GM19240 (cell line): ENCODE results near the gene IL18.
"Not testable (repeated sequence)": the region's sequence is repeated elsewhere in the genome, so short reads cannot be mapped to it uniquely, and the experiment has no call there.

Source experiments
- DNase-seq: peaks from one replicate; pipeline ENCODE4 v3.0.0; 2011; ENCODE audit warnings: low spot score; ENCODE audit not compliant: insufficient read length

IL18 gene

DNA sequence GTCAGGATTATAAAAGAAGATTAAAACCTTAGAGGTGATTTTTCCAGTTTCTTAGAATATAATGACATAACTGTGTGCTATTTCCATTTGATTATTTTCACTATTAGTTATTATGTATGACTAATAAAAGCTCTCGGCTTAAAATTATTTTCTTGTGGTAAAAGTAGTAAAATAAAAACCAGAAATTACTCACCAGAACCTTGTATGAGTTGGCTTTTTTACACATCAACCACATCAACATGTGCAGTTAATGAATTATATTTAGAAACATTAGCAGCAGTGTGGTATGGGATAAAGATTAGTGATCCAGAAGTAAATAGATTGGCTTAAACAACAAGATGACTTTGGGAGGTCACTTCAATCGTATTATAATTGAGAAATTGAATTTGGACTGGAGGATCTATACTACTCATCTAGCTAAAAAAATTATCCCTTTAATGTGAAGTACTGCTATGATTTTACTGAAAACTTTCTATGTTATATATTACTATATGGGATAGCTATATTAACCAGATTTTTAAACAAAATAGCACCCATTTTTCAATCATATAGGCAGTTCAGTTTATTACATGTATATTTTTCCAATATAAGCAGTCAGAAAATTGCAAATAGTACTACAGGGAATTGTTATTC, 8.6 kb upstream of the IL18 start:
- no peak for DNase-seq

DNA sequence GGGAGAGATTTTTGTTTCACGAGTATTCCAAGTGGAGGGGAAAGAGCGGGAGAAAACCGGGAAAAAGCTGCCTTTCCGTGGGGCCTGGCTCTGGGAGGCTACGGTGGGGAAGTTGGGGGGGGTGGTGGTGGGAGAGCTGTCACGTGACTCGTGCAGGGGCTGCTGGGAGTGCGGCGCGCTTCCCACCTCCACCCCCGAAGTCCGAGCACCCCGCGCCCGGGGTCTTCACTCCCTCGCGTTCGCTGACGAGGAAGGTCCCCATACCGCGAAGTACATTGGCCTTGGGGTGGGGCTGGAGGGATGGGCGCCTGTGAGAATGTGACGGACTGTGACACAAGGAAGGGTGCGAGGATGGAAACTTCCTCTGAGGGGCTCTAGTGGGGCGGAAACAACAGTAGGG, 3.3 kb upstream of the IL18 start, which contains the start of gene TEX12:
TSS of gene TEX12 (plus strand) at position 228 of the 400 bp plus-strand sequence. CDS start 1,897 bp downstream, outside the sequence.
- DNase-seq, result no peak

DNA sequence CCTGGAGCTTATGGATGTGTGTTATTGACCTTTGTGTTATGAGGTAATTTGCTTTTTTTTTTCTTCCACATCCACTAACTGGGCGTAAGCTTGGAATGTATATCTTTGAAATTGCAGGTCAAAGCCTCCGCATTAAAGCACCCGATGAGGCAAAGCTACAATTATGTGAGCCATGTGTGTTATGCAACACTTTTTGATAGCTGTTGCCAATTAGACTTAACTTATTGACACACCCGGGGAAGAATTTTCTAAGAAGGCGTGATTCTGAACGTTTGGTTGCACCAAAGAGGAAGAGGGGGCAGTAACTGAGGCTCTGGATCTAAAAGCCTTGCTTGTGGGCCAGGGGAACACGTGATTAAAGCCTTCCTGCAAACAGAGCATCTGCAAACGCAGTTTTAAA, 2.7 kb upstream of the IL18 start:
- no peak for DNase-seq

DNA sequence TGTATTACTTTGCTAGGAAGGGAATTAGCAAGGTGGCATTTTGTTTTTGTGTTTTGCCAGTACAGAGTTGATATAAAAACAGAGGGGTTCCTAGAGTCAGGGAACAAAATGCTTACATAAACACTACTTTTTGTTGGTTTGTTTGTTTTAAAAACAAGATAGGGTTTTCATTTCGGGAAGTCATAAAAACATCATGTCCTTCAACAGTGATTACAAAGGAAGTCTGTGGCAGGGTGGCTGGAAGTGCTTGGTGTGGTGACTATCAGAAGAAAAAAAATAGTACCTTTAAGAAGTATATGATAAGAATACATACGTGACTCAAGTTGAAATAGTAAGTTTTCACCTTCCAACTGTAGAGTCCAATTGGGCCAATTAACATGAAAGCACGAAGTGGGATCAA, 1.2 kb upstream of the IL18 start:
- DNase-seq, result no peak

DNA sequence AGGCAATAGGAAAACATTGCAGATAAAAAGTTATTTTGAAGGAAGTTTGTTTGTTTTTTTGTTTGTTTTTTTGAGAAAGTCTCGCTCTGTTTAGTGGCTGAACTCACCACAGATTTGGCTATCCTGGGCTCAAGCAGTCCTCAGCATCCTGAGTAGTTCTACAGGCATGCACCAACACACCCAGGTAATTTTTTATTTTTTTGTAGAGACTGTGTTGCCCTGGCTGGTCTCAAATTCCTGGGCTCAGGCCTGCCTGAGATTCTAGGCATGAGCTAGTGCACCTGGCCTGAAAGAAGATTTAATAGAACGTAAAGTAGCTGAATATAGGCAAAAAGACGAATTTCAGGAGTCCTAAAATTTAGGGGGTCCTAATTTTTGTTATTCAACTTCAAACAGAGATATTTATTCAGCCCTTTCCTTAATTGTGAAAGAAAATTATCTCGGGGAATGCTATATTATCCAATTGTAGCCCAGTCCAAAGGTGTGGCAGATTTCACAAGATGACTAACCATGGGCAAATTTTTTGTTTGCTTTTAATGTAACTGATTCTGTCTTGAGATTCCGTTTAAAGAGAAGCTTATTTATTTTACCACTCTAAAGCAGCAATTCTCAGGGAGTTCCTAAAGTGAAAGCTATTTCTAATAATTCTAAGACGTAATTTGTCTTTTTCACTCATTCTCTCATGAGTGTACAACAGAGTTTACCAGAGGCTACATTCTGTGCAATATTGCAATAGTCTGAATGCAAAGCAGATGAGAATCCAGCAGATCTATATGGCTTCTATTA, 940 bp downstream of the IL18 start:
- DNase-seq, result no peak

DNA sequence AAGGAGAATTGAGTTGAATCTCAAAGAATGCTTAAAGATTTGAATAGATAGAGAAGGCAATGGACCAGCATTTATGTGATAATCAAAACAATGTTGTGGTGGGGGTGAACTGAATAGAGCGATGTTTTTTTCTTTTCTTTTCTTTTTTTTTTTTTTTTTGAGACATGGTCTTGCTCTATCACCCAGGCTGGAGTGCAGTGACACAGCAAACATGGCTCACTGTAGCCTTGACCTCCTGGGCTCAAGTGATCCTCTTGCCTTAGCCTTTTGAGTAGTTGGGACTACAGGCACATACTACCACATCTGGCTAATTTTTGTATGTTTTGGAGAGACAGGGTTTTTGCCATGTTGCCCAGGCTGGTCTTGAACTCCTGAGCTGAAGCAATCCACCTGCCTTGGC, 1.7 kb downstream of the IL18 start:
- not testable (repeated sequence) for DNase-seq

DNA sequence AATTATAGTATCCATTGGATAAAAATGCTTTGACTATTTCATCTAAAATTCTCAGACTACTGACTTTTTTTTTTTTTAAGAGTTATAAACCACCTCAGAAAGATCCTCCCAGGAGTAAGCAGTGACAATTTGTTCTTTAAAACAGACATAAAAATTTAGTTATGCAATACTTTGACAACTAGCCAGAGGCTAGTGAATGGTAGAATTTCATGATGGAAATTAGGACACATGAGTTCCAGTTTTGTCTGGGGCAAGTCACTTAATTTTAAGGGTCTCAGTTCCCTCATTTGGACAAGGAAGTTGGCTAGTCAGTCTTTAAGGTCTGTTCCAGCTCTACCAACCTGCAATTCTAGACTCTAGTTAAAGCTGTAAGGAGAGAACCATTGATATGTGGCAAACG, 2.9 kb downstream of the IL18 start:
- no peak for DNase-seq

DNA sequence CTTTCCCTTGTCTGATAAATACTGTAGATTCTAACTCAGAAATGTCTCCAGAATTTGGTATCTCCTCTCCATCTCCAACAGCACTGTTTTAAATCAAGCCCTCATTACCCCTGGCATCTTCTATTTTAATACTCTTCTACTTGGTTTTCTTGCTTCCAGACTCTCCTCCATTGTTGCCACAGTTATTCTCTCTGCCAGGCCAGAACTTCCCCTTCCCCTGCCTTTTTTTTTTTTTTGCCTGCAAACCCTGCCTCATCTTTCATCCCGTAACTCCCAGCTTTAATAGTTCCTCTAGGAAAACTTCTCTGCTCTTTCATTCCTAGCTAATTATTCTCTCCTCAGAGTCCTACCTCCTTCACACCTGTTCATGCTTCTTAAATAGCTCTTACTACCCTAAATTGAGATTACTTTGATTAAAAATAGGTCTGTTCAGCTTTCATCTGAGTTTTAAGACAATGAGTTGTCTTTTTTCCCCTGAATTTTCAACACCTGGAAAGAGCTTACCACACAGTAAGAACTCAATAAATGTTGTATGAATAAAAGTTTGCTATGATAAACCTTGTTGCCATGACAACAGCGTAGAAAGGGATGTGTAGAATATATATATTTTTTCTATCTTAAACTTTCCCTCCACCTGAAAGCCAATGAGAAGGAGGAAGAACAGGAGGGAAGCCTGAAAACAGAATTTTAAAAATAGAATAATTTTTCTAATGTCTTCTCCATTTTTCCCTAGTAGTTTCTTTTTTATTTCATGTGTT, 3.6 kb downstream of the IL18 start:
- DNase-seq, result no peak

DNA sequence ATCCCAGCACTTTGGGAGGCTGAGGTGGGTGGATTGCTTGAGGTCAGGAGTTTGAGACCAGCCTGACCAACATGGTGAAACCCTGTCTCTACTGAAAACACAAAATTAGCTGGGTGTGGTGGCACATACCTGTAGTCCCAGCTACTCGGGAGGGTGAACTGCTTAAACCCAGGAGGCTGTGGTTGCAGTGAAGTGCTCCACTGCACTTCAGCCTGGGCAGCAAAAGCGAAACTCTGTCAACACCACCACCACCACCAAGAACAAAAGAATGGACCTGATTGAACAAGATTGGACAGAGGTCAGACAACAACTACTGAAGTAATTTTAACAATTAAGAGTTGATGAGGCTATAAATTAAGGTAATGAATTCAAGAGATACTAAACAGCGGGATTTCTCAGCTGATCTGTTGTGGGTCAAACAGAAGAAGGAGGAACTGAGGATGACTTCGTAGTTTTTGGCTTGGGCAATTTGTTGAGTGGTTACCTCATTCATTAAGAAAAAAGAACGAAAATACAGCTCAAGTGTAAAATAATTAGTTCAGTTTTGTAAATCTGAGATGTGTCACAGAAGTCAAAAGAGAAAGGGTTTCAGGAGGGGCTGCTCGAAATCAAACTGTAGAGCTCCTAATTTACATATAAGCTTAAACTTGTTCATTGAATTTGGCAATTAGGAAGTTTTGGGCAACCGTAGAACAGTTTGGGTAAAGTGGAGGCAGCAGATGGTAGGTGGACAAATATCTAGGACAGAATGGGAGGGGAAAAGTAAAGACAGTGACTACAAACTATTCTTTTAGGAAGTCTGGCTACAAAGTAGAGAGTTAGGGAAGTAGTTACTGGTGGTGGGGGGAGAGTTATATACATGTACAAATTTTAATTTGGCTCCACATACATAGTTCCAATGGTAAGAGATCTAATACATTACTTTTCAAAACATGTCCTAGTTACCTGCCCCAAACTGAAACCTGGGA, 4.5 kb downstream of the IL18 start:
- no peak for DNase-seq

DNA sequence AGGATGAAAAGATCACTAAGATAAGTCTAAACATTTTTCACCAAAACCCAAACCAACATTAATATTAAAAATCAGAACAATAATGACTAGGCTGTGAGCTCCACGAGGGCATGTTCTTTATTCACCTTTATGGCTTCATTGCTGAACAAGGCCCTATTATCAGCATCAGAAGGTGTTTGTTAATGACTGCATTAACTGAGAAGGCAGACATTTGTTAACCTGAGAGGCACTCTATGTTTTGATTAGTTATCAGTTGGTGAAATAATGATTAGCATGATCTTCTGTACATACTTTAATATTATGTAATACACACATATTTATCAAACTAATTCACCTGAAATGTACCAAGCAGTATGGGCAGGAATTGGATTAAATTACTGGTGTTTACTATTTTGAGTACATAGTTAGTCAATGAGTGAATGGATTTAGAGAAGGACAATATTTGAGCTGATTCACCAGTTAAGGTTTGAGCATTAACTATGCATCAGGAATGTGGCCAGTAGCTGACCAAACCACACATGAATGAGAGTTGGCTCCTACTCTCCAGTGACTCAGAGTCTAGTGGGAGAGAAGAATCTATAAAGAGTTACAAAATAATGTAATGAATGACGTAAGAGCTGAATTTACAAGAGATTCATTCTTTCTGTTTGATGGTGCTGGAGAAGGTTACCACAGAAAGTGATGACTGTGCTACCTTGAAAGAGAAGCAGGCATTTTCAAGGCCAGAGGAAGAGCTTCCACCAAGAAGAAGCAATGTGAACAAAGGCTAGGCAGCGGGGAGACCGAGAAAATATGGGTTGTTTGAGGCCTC, 6.7 kb downstream of the IL18 start:
- DNase-seq, result no peak

DNA sequence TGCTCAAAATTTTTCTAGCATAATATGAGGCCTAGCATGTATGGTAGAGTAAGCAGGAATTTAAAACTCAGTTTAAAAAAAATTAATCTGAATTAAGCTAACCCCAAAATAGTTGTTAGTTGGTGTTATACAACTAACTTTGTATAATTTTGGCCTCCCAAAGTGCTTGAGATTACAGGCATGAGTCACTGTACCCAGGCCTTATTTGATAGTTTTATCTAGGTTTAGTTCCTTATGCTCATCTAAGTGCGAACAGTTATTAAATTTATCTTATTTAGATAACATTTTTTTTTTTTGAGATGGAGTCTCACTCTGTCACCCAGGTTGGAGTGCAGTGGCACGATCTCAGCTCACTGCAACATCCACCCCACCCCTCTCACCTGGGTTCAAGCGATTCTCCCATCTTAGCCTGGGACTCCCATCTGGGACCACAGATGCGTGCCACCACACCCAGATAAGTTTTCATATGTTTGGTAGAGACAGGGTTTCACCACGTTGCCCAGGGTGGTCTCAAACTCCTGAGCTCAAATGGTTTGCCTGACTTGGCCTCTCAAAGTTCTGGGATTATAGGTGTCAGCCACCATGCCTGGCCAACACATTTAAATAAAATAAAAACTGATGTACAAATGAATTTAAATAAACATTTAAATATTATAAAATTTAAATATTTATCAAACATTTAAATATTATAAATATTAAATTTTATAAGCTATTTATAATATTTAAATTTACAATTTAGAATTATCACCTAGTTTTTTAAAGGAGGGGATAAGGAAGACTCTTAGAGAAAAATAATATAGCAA, 7.5 kb downstream of the IL18 start:
- no peak for DNase-seq

DNA sequence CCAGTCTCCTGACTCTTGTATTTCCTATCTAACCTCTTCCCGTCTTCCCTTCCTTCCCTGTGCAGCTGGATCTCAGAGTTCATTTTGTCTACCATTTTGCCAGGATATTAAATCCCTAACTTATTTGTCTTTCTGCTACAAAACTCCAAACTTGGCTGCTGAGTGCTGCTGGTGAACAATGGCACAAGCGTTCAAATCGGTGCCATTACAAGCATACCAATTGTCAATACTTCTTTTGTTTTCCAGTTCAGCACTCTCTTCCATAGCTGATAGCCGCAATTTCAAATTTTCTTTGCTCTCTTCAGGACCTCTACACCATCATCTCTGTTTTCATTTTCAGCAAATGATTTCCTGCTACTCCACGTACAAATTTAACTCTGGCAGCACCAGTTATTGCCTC, 13.4 kb downstream of the IL18 start:
- no peak for DNase-seq

DNA sequence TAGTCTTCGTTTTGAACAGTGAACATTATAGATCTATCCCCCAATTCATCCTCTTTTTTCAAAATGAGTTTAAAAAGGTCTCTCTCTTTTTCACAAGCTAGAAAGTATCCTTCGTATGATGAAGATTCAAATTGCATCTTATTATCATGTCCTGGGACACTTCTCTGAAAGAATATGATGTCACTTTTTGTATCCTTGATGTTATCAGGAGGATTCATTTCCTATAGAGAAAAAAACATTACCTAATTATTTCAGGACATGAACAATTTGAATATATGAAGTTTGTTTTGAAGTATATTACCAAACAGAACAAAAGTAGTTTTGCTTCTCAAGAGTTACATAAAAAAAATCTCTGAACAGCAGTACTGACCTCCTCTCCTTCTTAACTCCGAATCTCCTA, 20.3 kb downstream of the IL18 start:
- no peak for DNase-seq

DNA sequence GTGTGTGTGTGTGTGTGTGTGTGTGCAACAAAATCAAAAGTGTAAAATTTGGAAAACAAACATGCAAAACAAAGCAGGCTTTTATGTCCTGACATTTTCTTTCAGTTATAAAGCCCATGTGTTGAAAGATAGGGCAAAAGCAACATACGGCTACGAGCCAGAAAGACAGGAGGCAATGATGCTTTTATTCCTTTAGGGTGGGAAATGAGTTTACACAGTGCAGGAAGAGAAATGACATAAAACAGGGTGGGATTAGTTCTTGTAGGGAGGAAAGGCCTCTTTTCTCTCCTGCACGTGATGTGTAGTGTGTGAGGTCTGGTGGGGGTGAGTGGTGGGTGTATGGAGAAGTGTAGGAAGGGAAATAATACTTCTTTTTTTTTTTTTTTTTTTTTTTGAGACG, 29.4 kb downstream of the IL18 start:
- no peak for DNase-seq

DNA sequence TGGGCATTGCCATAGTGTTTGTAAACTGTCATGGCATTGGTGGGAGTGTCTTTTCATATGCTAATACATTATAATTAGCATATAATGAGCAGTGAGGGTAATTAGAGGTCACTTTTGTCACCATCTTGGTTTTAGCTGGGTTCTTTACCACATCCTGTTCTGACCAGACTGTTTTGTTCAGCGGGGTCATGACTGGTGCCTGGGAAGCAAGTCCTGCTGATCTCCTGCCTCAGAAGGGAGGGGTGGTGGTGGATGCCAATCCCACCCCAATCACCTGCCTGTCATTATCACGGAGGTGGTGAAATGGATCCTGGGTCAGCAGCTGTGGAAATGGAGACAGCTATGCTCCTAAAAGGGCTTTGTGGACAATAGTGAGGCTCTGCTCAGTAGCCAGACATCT, 31.2 kb downstream of the IL18 start:
- no peak for DNase-seq

DNA sequence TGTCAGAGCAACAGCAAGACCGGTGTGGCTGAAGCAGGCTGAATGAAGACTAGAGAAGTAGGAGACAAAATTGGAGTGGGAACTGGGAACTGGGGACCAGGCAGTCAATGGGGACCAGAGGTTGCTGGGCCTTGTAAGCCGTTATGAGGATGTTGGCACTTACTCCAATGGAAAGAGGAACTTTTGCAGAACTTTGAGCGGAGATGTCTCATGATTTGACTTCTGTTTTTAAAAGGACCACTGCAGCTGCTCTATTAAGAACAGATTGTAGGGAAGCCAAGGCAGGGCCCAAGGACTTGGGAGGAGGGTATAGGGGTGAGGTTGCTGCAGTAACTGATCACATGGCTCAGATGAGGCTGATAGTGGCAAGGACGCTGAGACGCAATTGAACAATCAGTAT, 34.2 kb downstream of the IL18 start:
- DNase-seq, result no peak

DNA sequence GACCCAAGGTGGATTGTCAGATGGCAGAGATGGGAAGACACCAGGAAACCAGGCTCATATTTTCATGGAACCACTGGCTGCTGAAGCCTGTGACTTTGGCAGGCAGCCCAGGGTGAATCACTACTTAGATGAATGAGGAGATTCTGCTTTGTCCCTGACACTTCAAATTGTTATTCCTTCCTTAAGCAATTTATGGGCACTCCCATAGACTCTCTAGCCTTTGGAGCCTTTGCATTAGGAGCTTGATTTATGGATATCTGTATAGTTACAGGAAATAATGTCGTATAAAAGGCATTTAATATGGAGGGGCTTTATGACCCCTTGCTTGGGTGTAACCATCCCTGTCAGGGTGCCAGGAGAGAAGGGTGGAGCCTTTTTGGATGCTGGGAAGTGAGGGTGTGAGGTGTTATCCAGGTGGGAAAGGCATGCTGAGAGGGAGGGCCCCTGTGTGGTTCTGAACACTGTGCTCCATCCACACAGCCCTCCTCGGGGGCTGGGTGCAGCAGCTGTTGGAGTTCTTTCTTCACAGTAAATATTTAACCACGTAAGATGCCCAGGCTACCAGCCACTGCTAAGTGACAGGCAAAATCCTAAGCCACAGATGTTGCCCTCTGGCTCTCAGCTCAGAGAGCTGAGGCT, 35.3 kb downstream of the IL18 start:
- DNase-seq, result no peak

DNA sequence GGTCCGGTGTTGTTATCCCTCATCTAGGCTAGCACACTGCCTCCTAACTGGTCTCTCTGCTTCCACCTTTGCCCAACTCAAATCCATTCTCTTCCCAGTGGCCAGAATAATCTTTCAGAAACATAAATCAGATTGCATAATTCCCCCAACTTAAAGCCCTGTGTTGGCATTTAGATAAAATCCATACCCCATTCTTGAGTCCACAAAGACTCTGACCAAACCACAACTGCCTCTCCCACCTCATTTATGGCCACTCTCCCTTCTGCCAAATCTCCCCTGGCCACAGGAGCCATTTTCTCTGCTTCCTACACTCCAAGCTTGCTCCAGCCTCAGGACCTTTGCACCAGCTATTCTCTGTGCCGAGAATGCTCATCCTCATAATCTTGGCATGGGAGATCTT, 36.8 kb downstream of the IL18 start:
- DNase-seq, result no peak

DNA sequence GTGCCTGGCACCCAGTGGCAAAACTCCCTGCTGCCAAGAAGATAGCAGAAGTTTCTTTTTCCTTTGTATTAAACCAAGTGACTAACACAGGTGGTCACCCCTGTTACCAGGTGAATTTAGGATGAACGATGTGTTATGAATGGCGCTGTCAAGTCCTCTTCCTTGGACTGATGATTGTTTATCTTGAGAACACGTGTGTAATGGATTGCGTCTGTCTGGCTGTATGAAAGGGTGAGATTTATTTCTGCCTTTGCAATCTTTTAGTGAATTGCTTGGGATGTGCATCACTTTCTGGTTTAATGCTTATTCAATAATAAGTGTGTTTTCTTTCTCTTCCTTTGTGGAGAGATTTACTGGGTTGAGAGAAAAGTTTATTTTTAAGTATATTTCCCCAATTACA, 40.8 kb downstream of the IL18 start:
- DNase-seq, result no peak
